GM21381 (cell line): ENCODE data around the gene CTF1.
A peak's percentile ranks its signal among the peaks of the same experiment; 100 is the strongest.
"Not testable (repeated sequence)": the region's sequence is repeated elsewhere in the genome, so short reads cannot be mapped to it uniquely, and the experiment has no call there.

Source experiments
- ATAC-seq: cut with Tn5 transposase; IDR thresholded peaks from one replicate; pipeline ENCODE4 v1.9.1; 2021; ENCODE audit warnings: mild to moderate bottlenecking, moderate library complexity; ENCODE audit not compliant: unreplicated experiment

Gene CTF1

GRCh38 chr16:30896261-30896888 lies at the start of gene CTF1:
Gene CTF1 (plus strand): TSS chr16:30896614. CDS start chr16:30896644, 30 bp downstream.
- no peak for ATAC-seq

- no peak for ATAC-seq
Observed at GRCh38 chr16:30846649-30847402, 49.6 kb upstream of the CTF1 start.

GRCh38 chr16:30850246-30850645 lies 46.2 kb upstream of the CTF1 start:
- no peak for ATAC-seq

DNA sequence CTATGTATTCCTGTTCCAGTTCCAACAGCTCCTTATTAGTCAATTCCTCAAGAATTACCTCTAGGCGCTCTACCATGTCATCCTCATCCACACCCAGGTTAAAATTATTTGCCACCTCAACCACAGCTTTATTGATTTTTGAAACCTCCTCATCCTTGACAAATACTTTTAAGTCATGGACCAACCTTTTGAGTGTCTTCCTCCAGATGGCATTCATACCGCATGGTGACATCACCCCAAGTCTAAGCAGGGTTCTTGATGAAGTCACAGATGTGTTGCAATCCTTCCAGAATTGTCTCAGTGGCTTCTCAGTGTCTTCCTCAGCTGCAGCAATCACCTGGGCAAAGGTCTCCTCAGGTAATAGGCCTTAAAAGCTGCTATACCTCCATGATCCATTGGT lies 42.7 kb upstream of the CTF1 start:
- no peak for ATAC-seq

- ATAC-seq = no peak
Observed at GRCh38 chr16:30858111-30858495, 38.3 kb upstream of the CTF1 start.

GRCh38 chr16:30858829-30859423 lies 37.5 kb upstream of the CTF1 start:
- ATAC-seq = no peak

DNA sequence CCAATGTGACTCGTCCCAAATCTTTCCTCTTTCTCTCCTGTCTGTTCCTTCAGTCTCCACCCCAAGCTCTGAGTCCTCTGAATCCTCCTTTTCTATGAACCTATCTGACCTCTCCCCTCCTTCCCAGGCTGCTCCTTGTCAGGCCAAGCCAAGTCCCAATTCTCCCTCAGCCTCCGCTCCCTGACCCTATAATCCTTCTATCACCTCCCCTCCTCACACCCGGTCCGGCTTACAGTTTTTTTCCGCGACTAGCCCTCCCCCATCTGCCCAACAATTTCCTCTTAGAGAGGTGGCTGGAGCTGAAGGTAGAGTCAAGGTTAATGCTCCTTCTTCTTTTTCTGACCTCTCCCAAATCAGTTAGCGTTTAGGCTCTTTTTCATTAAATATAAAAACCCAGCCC lies 35.7 kb upstream of the CTF1 start:
- not testable (repeated sequence) for ATAC-seq

DNA sequence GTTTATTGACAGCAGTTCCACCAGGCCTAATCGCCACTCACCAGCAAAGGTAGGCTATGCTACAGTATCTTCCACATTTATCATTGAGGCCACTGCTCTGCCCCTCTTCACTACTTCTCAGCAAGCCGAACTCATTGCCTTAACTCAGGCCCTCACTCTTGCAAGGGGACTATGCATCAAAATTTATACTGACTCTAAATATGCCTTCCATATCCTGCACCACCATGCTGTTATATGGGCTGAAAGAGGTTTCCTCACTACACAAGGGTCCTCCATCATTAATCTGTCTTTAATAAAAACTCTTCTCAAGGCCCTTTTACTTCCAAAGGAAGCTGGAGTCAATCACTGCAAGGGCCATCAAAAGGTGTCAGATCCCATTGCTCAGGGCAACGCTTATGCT lies 33.2 kb upstream of the CTF1 start:
- ATAC-seq = not testable (repeated sequence)

- no peak for ATAC-seq
Observed at GRCh38 chr16:30866031-30866430, 30.4 kb upstream of the CTF1 start.

- no peak for ATAC-seq
Observed at GRCh38 chr16:30867747-30868146, 28.7 kb upstream of the CTF1 start.

GRCh38 chr16:30870904-30871303 lies 25.5 kb upstream of the CTF1 start:
- ATAC-seq = no peak

DNA sequence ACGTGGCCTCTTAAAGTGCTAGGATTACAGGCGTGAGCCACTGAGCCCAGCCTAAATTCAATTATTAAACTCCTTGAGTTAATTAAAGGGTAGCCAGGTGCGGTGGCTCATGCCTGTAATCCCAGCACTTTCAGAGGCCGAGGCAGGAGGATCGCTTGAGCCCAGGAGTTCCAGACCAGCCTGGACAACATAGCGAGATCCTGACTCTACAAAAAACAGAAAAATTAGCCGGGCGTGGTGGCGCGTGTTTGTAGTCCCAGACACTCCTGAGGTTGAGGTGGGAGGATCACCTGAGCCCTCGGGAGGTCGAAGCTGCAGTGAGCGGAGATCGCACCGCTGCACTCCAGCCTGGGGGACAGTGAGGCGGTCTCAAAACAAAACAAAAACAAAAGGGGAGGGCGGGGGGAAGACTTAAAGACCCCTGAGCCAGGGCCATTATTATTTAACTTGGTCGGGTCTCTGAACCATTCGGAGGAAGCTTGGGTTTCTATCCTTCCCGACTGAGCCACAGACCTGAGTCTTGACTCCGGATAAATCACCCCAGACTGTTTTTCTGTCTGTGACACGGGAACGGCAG lies 22.1 kb upstream of the CTF1 start:
- ATAC-seq = no peak

- peak; percentile 76 for ATAC-seq
Observed at GRCh38 chr16:30874821-30875717, 21.3 kb upstream of the CTF1 start.

DNA sequence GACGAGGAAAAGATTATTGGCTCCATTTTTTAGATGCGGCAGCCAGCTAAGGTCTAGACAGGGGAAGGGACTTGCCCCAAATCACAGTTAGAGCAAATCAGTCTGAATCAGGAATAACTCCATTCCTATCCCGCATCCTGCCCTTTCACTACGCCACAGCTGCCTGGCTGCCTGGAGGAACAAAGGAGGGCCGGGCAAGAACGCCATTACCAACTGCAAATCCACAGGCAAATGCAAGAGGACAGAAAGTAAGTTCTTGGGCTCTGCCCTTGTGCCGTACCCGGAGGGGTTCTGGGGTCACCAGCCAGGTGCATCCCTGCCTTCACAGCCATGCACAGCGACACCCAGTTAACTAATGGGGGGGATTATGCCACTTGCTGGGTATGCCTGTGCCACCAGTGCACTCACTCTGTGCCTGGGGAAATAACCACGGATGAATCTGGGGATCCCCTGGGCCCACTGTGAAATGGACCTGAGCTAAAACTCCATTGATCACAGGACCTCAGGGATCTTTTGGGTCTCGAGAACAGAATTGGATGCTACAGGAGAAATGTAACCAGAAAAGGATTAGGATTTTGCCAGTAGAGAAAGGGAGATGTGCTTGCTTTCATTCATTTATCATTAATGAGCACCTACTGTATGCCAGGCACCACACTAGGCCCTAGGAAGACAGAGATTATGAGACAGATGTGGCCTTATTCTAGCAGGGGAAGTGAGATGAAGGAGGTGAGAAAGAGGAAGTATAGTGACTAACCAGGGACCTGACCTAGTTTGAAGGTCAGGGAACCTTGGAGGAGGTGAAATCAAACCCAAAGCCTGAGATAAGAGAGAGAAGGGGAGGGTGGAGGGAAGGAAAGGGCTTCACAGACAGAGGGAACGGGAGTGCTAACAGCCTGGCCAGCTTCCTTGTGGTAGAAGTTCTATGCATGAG lies 20.3 kb upstream of the CTF1 start:
- no peak for ATAC-seq

GRCh38 chr16:30876867-30877266 lies 19.5 kb upstream of the CTF1 start:
- no peak for ATAC-seq

GRCh38 chr16:30882429-30883310 lies 13.7 kb upstream of the CTF1 start:
- no peak for ATAC-seq

- no peak for ATAC-seq
Observed at GRCh38 chr16:30884760-30885159, 11.7 kb upstream of the CTF1 start.

DNA sequence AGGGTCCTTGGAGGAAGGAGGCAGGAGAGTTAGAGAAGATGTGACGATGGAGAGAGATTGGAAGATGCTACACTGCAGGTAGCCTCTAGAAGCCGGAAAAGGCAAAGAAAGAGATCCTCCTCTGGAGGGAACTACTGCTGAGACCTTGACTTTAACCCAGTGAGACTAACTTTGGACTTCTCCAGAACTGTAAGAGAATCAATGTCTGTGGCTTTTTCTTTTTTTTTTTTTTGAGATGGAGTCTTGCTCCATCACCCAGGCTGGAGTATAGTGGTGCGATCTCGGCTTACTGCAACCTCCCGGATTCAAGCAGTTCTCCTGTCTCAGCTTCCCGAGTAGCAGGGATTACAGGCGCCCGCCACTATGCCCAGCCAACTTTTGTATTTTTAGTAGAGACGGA lies 11.2 kb upstream of the CTF1 start:
- ATAC-seq = no peak

DNA sequence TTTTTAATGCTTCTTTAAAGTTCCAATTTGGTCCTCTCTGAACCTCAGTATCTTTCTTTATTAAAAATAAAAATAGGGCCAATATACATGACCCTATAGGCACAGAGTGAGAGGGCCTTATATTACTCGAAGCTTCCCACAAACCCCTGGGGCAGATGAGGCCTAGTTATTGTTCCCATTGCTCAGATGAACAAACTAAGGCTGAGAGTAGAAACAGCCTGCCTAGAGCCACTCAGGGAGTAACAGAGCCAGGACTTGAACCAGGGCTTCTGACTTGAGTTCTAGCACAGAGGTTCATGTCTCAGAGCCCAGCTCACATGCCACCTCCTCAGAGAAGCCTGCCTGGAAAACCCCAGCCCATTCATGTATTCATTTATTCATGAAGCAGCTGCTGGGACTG lies 10.3 kb upstream of the CTF1 start:
- ATAC-seq = no peak
